Measurements from ENCODE around the gene PSAPL1. TPM values are rescaled to one million over a fixed set of nuclear protein-coding genes. Genes with fewer than 3 reads are reported as not detected.

PSAPL1 gene
- total and polyA plus RNA-seq, 2 of the 8 experiments (the other 6 are each of a cell fraction or from before 2014, with no cell fraction given) = 0.03 TPM; not detected in 1

- Histone ChIP-seq H3K4me2 (ENCODE audit: insufficient read depth in 1 of 2, low read depth in 2 of 2, low read length in 2 of 2) (peak overlapping the region; percentile 49 to 55), H4K91ac (replicated peaks; ENCODE audit: insufficient read length, low read length) (no peak overlapping the region)
- CTCF ChIA-PET (ENCODE audit: partially characterized antibody) = interaction anchor here (0.8 to 2.7 kb wide), 2 partner anchors 13 to 193 kb away, joined by 3 to 14 read pairs; no protein-coding TSS in a partner anchor
- no peak for TF ChIP-seq RXRA (IDR thresholded peaks at IDR 0.05; ENCODE audit: insufficient read depth, low read depth, low read length)
- no peak for TF ChIP-seq KDM4A (IDR thresholded peaks at IDR 0.05; ENCODE audit: low read depth, low read length, severe bottlenecking)
- no peak for TF ChIP-seq CBX8 (IDR thresholded peaks at IDR 0.05; ENCODE audit: borderline replicate concordance, low read depth, low read length)
- no peak for TF ChIP-seq HDAC6 (IDR thresholded peaks at IDR 0.05; ENCODE audit: low read depth, low read length)
- no peak for TF ChIP-seq EP300 (IDR thresholded peaks at IDR 0.05; ENCODE audit: borderline replicate concordance in 1 of 2, low read depth in 2 of 2, low read length in 2 of 2)
- TF ChIP-seq PHF8 (conservative IDR thresholded peaks at IDR 0.05; ENCODE audit: low read depth, low read length) = no peak
- TF ChIP-seq TAF7 (optimal IDR thresholded peaks at IDR 0.05; ENCODE audit: borderline replicate concordance, low read depth, low read length) = no peak
- no peak for TF ChIP-seq BCL11A (IDR thresholded peaks at IDR 0.05; ENCODE audit: low read depth in 2 of 2, low read length in 2 of 2)
- no peak for TF ChIP-seq GTF2F1 (IDR thresholded peaks at IDR 0.05; ENCODE audit: borderline replicate concordance, low read depth, low read length)
- no peak for TF ChIP-seq SAP30 (IDR thresholded peaks at IDR 0.05; ENCODE audit: insufficient read depth, insufficient replicate concordance, low read length)
Measured at GRCh38 chr4:7414736-7415510, 19.8 kb downstream of the PSAPL1 start.

More at GRCh38 chr4:7414736-7415510, 19.8 kb downstream of the PSAPL1 start:
- H3K27ac ChIP-seq (ENCODE audit: low read depth, low read length) = no peak overlapping the region
- peaks cover 7 to 8% of the 10 kb centered on the region in 2 experiments; a peak in 1 of 4 replicates for H3K9me3 ChIP-seq (ENCODE audit: insufficient read depth in 2 of 2, low read depth in 1 of 2, low read length in 1 of 2)
- peaks cover 8 to 13% of the 10 kb centered on the region in 2 experiments for H4K20me1 ChIP-seq (replicated peaks in 1 of 2; ENCODE audit: control insufficient read depth in 1 of 2, insufficient read depth in 2 of 2, low read length in 2 of 2)
- H3K4me1 ChIP-seq (replicated peaks in 1 of 4; ENCODE audit: control insufficient read depth in 3 of 4, insufficient read depth in 4 of 4, low read length in 3 of 4) = peaks cover 2 to 15% (median 12%) of the 10 kb centered on the region in 4 experiments; a peak in 4 of 7 replicates
- H3K79me2 ChIP-seq (ENCODE audit: control insufficient read depth in 1 of 2, insufficient read depth in 2 of 2, low read length in 2 of 2) = no peaks in the 10 kb centered on the region
- H3K14ac ChIP-seq (ENCODE audit: insufficient read length) = no peak overlapping the region
- H3K18ac ChIP-seq (ENCODE audit: extremely low read depth, low read length) = no peak overlapping the region; the same call in 1 of the 2 replicates
- no peak overlapping the region for H2BK20ac ChIP-seq (ENCODE audit: low read length)
- no peak overlapping the region for H2BK5ac ChIP-seq (ENCODE audit: low read depth, low read length)
- H4K8ac ChIP-seq (ENCODE audit: extremely low read depth, insufficient read depth, low read length) = no peak overlapping the region
- H4K5ac ChIP-seq (ENCODE audit: insufficient read length, low read depth, low read length) = no peak overlapping the region
- no peak overlapping the region for H2AK5ac ChIP-seq (ENCODE audit: low read depth, low read length)
- peaks cover 7% of the 10 kb centered on the region for H3K23me2 ChIP-seq (ENCODE audit: low read depth, low read length)
- POLR2A ChIA-PET (ENCODE audit: partially characterized antibody) = no interaction called here
- no peak overlapping the region for H3K23ac ChIP-seq (ENCODE audit: insufficient read length)
- H2BK120ac ChIP-seq (replicated peaks; ENCODE audit: low read depth, low read length) = no peak overlapping the region
- FAIRE-seq (no peak), DNase-seq (ENCODE audit: low read depth in 1 of 2, low spot score in 2 of 2) (peak in 1 of 2 experiments; percentile 43)
- peaks cover 37 to 69% (median 61%) of the 10 kb centered on the region in 4 experiments for H3K27me3 ChIP-seq (replicated peaks in 1 of 4; ENCODE audit: control insufficient read depth in 3 of 4, extremely low read depth in 1 of 4, insufficient read depth in 3 of 4, low read length in 3 of 4)
- H2BK12ac ChIP-seq (ENCODE audit: low read depth, low read length) = no peak overlapping the region
- no peak overlapping the region for H3K56ac ChIP-seq (replicated peaks; ENCODE audit: insufficient read length, low read depth, low read length)
- no peak overlapping the region for H3K9ac ChIP-seq (replicated peaks in 1 of 4; ENCODE audit: extremely low read depth in 1 of 4, low read depth in 3 of 4, low read length in 3 of 4)
- 25% methylated on average over 12 of the region's 12 CpGs; no CpG with 5 or more reads in 1 of the 2 experiments for WGBS, 2 experiments (ENCODE audit: extremely low coverage in 1 of 2, insufficient coverage in 1 of 2, insufficient read length in 1 of 2, insufficient replicate concordance in 2 of 2, low coverage in 1 of 2, low lambda C conversion rate in 2 of 2, missing lambda C conversion rate in 1 of 2)
- peak overlapping the region in 1 of 4 experiments; percentile 20; a peak in 1 of 8 replicates for H3K4me3 ChIP-seq (ENCODE audit: extremely low read depth in 1 of 4, insufficient read depth in 2 of 4, low read depth in 3 of 4, low read length in 4 of 4)
- no peak overlapping the region for H3K4ac ChIP-seq (replicated peaks; ENCODE audit: insufficient read length, low read depth, low read length)
- H2BK15ac ChIP-seq (ENCODE audit: low read length) = no peak overlapping the region
- no peak overlapping the region for H2AFZ ChIP-seq (ENCODE audit: low read length)
- H3K79me1 ChIP-seq (ENCODE audit: low read depth, low read length) = no peaks in the 10 kb centered on the region
- H3K36me3 ChIP-seq (ENCODE audit: control insufficient read depth in 2 of 4, insufficient read depth in 4 of 4, low read length in 3 of 4) = no peaks in the 10 kb centered on the region; a peak in 1 of 8 replicates

All from H1 (cell line).